H1 (cell line): Measurements from ENCODE around the gene ATF7IP2.

ENCODE experiments used
- CEBPB ChIP-seq: IDR thresholded peaks from 2 replicates; pipeline ENCODE4 v1.6.1; 2012; ENCODE audit warnings: low read depth, low read length
- CREB1 ChIP-seq: IDR thresholded peaks from 2 replicates; pipeline ENCODE4 v1.6.1; 2012; ENCODE audit warnings: inconsistent platforms
- EZH2 ChIP-seq: fragments of 200-600 bp; sonication (generic); IDR thresholded peaks from 2 replicates; pipeline ENCODE4 v1.7.1; 2012; ENCODE audit warnings: low read depth, mild to moderate bottlenecking, moderate library complexity, low read length, inconsistent platforms; ENCODE audit not compliant: severe bottlenecking
- POLR2A ChIP-seq, 2 experiments: IDR thresholded peaks; 1 replicate in 1 of 2; 2 replicates in 1 of 2; pipeline ENCODE4 v1.6.1; 2011; ENCODE audit warnings: low read depth in 2 of 2, low read length in 2 of 2, mild to moderate bottlenecking in 2 of 2; ENCODE audit errors: control extremely low read depth in 1 of 2
- SIN3A ChIP-seq, 2 experiments: IDR thresholded peaks in 1 of 2; conservative IDR thresholded peaks in 1 of 2; 2 replicates each; pipeline ENCODE4 v1.6.1; 2011 to 2012; ENCODE audit warnings: low read length in 2 of 2, improper control_type of control experiment in 1 of 2, low read depth in 1 of 2, mild to moderate bottlenecking in 1 of 2
- TCF12 ChIP-seq: IDR thresholded peaks from 2 replicates; pipeline ENCODE4 v1.6.1; 2011; ENCODE audit warnings: low read depth, mild to moderate bottlenecking, low read length
- ZNF274 ChIP-seq: IDR thresholded peaks from 2 replicates; pipeline ENCODE4 v1.7.0; 2012; ENCODE audit warnings: low read length, borderline replicate concordance; ENCODE audit errors: extremely low read depth
- TF ChIP-seq, protein P1 (sequence below), 3 experiments: IDR thresholded peaks; 1 replicate in 2 of 3; 2 replicates in 1 of 3; pipeline versions ENCODE4 v1.5.1 to v1.6.1; 2011; ENCODE audit warnings: low read length in 3 of 3, mild to moderate bottlenecking in 3 of 3, inconsistent platforms in 2 of 3, low read depth in 1 of 3, moderate library complexity in 1 of 3; ENCODE audit not compliant: insufficient read depth in 1 of 3; ENCODE audit errors: control extremely low read depth in 1 of 3

DNA sequence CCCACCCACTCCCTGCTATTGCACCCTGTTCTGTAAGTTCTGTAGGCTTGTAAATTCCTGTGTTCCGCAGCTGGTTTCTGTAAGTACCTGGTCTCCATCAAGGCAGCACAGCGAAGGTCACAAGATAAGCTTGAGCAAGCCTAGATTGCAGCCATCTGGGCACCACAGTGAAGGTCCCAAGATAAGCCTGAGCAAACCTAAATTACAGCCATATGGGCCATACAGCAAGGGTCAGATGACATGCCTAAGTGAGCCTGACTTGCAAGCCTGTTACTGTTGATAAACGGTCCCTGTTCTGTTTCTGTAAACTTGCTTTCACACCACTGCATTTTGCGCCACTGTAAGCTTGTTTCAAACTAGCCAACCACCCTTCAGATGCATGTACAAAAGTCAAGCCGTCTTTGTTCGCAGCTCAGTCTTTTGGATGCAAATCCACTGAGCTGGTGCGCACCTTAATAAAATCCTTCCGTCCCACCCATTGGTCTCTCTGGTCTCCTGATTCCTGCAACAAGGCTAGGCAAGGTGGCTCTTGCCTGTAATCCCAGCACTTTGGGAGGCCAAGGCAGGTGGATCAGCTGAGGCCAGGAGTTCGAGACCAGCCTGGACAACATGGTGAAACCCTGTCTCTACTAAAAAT, 42.6 kb upstream of the ATF7IP2 start:
- TF ChIP-seq, protein P1, sequence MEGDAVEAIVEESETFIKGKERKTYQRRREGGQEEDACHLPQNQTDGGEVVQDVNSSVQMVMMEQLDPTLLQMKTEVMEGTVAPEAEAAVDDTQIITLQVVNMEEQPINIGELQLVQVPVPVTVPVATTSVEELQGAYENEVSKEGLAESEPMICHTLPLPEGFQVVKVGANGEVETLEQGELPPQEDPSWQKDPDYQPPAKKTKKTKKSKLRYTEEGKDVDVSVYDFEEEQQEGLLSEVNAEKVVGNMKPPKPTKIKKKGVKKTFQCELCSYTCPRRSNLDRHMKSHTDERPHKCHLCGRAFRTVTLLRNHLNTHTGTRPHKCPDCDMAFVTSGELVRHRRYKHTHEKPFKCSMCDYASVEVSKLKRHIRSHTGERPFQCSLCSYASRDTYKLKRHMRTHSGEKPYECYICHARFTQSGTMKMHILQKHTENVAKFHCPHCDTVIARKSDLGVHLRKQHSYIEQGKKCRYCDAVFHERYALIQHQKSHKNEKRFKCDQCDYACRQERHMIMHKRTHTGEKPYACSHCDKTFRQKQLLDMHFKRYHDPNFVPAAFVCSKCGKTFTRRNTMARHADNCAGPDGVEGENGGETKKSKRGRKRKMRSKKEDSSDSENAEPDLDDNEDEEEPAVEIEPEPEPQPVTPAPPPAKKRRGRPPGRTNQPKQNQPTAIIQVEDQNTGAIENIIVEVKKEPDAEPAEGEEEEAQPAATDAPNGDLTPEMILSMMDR (IDR thresholded peaks at IDR 0.05; ENCODE audit: control extremely low read depth in 1 of 3, insufficient read depth in 1 of 3, low read depth in 1 of 3, low read length in 3 of 3) = no peak
- TF ChIP-seq CREB1 (no peak), EZH2 (no peak), CEBPB (no peak), POLR2A (IDR thresholded peaks at IDR 0.05; ENCODE audit: control extremely low read depth in 1 of 2, low read depth in 2 of 2, low read length in 2 of 2) (no peak), SIN3A (conservative IDR thresholded peaks at IDR 0.05 in 1 of 2, IDR thresholded peaks at IDR 0.05 in 1 of 2; ENCODE audit: low read depth in 1 of 2, low read length in 2 of 2) (no peak), TCF12 (no peak), ZNF274 (no peak)
